Subcutaneous adipose tissue (tissue), 4 donors: ENCODE measurements around the gene CMPK2. TPM values are rescaled to one million over a fixed set of nuclear protein-coding genes. Genes with fewer than 3 reads are reported as not detected.

ENCODE experiments used
- total RNA-seq, 4 donors: library from RNA; depleted of rRNA; stranded (reverse); fragments of >200 nt; gene quantifications; one replicate each; pipeline ENCODE4 v1.1.0, GENCODE V29; 2016
- TF ChIP-seq, protein P1 (sequence below): fragments of 450-650 bp; IDR thresholded peaks from one replicate; pipeline ENCODE4 v1.5.1; 2016; ENCODE audit warnings: low read depth, mild to moderate bottlenecking, control low read depth, antibody characterized with exemption, moderate library complexity

Gene CMPK2
- total RNA-seq, 4 donors from 2014 or later: 2.4 to 17.1 (median 4.8) TPM

DNA sequence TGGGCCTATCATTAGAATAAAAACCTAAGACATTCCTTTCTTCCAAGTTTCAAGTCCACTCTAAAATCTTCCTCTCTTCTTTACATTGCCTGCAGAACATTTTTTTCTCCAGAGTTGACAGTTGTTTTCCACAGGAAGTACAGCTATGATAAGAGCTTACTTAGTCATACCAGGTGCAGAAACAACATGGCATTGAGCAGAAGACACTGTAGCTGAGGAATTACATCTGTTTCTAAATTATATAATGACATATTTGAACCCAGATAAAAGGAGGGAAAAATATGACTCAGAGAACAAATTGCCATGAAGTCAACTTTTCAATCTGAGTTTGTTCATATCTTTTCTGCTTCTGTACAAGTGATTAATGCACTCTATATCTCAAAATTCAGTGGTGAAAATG is 30.2 kb downstream of the CMPK2 start:
- TF ChIP-seq, protein P1, sequence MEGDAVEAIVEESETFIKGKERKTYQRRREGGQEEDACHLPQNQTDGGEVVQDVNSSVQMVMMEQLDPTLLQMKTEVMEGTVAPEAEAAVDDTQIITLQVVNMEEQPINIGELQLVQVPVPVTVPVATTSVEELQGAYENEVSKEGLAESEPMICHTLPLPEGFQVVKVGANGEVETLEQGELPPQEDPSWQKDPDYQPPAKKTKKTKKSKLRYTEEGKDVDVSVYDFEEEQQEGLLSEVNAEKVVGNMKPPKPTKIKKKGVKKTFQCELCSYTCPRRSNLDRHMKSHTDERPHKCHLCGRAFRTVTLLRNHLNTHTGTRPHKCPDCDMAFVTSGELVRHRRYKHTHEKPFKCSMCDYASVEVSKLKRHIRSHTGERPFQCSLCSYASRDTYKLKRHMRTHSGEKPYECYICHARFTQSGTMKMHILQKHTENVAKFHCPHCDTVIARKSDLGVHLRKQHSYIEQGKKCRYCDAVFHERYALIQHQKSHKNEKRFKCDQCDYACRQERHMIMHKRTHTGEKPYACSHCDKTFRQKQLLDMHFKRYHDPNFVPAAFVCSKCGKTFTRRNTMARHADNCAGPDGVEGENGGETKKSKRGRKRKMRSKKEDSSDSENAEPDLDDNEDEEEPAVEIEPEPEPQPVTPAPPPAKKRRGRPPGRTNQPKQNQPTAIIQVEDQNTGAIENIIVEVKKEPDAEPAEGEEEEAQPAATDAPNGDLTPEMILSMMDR: no peak

DNA sequence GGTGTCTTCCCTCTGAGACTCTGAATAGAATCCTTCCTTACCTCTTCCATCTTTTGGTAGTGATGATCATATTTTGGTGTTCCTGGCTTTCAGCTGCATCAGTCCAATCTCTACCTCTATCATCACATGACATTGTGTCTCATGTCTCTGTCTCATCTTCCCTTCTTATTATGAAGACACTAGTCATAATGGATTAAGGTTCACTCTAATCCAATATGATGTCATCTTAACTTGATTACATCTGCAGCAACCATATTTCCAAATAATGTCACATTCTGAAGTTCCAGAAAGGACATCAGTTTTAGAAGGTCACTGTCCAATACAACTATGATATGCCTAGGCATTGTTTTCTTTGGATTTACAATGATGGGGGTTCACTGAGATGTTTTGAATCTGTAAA is 31.5 kb downstream of the CMPK2 start:
- TF ChIP-seq, protein P1: no peak

DNA sequence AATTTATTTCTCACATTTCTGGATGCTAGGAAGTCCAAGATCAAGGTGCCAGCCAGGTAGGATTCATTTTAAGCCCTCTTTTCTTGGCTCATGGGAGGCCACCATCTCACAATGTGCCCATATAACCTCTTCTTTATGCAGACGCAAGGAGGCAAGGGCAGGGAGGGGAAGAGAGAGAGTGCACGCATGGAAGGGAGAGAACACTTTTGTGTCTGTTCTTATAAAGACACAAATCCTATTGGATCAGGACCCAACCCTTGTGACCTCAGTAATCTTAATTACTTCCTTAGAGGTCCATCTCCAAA is 32.5 kb downstream of the CMPK2 start:
- TF ChIP-seq, protein P1: no peak

DNA sequence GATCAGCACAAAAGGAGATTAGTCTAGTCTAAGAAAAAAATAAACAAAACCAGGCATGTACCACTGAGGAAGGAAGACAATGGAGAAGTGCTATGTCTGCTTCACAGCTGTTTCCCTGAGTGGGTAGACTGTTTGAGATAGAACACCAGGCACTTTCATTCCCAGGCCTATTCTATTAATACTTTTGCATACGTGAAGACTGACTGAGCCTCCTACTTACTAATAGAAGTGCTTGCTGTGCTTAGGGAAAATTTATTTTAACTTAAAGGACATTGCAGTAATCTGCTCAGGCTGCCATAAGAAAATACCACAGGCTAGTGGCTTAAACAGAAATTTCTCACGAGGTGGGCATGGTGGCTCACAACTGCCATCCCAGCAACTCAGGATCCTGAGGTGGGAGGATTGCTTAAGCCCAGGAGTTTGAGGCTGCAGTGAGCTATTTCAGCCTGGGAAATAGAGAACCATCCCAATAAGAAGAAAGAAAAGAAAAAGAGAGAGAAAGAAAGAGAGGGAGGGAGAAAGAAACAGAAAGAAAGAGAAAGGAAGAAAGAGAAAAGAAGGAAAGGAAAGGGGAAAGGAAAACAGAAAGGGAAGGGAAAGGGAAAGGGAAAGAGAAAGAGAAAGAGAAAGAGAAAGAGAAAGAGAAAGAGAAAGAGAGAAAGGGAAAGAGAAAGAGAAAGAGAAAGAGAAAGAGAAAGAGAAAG is 33.0 kb downstream of the CMPK2 start:
- TF ChIP-seq, protein P1: no peak

DNA sequence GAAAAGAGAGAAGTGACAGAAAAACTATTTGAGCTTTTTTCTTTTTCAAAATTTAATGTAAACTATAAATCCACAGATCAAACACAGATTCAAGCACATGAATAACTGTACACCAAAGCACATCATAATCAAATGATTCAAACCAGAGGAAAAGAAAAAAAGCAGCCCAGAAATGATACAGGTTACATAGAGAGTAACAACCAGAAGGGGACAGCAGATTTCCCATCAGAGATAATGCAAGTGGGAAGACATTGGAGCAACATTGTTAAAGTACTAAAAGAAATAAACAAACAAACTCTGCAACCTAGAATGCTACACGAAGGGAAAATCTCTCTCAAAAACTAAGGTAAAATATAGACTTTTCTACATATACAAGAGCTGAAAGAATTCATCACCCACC is 34.5 kb downstream of the CMPK2 start:
- TF ChIP-seq, protein P1: no peak

DNA sequence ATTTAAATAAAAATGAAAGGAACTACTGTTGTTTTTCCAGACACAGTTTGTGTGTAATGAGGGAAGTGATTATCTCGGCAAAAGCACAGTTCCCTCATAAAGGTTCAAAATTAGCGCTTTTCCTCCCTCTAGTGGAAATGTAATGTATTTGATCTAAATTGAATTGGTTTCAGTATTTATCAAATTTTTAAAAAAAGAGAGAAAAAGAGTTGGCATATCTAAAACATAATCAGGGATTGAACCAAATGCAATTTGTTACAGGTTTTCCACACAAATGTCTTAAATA is 37.5 kb downstream of the CMPK2 start:
- TF ChIP-seq, protein P1: no peak

DNA sequence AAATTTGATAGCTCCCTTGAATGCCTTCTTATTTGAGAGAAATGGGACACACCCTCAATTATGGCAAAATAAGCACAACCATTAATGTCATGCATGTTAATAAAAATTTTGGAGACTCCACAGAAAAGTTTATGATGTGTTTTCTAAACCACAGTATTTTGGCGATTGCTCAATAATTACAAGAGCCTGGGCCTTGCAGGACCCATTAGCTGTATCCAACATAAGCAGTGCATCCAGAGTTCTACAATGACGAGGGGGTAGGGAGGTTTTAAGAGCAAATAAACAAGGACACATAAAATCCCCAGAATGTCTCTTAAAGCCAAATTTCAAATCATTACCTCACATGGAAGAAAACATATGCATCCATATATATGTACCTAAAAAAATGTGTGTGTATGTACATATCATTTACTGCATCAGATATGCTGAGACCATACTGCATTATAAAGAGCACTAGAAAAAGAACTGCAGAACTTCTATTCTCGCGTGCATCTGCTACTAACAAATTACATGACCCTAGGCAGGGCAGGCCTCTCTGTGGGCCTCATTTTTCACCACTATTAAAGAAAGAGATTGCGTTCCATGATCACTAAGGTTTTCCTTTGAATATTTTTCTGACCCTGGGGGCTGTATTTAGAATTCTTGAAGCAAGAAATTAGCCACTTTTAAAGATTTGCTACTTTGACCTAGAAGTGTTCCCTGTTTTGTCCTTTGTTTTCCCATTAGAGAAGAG is 38.0 kb downstream of the CMPK2 start:
- TF ChIP-seq, protein P1: no peak
